Mucosa of stomach (tissue), 1 donor: Measurements from ENCODE around the gene SRGAP2.
"Not testable (repeated sequence)": the region's sequence is repeated elsewhere in the genome, so short reads cannot be mapped to it uniquely, and the experiment has no call there.

Experiments used
- H3K27me3 ChIP-seq: one replicate; pipeline ENCODE4 v1.7.0; 2013; ENCODE audit warnings: mild to moderate bottlenecking, low read length; ENCODE audit not compliant: control insufficient read depth, insufficient read depth
- H3K36me3 ChIP-seq: one replicate; pipeline ENCODE4 v1.7.0; 2013; ENCODE audit warnings: low read length; ENCODE audit not compliant: control insufficient read depth, insufficient read depth
- H3K4me1 ChIP-seq: one replicate; pipeline ENCODE4 v1.7.0; 2013; ENCODE audit warnings: mild to moderate bottlenecking, low read length; ENCODE audit not compliant: control insufficient read depth, insufficient read depth
- H3K4me3 ChIP-seq: one replicate; pipeline ENCODE4 v1.7.0; 2013; ENCODE audit warnings: low read length
- H3K9ac ChIP-seq: one replicate; pipeline ENCODE4 v1.7.0; 2013; ENCODE audit warnings: mild to moderate bottlenecking, low read length, moderate library complexity
- H3K9me3 ChIP-seq: one replicate; pipeline ENCODE4 v1.7.0; 2013; ENCODE audit warnings: mild to moderate bottlenecking, low read length, moderate library complexity; ENCODE audit not compliant: control insufficient read depth
- donor health status: Pancreatic carcinoma.

The SRGAP2 gene

DNA sequence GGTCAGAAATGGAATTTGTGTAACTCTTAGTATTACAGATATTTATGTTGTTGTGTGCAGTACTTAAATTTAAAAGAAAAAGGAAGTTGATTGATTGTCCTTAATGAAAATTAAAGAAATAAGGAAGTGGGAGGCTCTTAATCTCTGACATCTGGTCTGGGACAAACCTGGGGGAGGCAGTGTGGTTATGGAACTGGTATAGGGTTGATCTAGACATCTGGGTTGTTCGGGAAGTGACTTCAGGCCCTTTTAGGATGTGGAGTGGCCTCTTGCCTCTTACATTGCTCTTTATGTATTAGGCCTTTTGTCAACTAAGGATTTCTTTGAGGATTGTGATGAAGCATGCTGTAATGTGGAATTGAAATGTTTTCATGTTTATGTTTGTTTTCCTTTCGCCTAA lies 15.4 kb downstream of the SRGAP2 start:
- not testable (repeated sequence) for H3K4me1 ChIP-seq, H3K4me3 ChIP-seq, H3K9me3 ChIP-seq, H3K9ac ChIP-seq, H3K36me3 ChIP-seq, H3K27me3 ChIP-seq

DNA sequence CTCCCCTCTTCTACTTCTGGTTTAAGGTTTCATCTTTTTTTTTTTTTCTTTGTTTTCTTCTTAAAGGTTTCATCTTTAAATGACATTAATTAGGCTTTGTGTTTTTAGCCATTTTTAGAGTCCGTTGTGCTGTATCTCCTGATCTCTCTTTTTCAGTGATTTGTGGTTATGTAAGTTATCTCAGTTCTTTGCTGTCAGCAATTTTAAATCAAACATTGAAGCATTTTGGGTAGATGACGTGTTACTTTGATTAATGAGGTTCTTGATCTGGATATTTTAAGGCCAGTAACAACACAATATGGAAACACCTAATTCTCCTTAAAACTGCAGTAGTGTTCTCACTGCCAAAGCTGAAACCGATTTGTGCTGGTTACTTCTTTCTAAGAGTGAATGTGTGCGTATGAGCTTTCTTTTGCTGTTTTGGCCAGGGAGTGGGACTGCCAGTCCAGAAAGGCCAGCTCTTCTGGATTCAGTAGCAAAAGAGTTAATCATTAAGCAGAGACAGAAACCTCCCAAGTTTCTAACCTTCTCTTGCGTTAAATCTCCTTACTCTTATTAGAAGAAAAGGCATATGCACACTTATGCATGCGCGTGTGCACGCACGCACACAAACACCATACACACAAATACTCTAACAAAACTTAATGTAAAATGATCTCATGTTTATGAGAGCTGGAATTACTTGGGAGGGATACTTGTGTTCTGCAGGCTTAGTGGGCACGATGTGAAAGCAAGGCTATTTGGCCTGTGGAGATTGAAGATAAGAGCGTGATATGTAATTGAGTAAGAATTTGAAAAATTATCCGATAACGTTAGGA lies 16.4 kb downstream of the SRGAP2 start:
- not testable (repeated sequence) for H3K4me3 ChIP-seq

DNA sequence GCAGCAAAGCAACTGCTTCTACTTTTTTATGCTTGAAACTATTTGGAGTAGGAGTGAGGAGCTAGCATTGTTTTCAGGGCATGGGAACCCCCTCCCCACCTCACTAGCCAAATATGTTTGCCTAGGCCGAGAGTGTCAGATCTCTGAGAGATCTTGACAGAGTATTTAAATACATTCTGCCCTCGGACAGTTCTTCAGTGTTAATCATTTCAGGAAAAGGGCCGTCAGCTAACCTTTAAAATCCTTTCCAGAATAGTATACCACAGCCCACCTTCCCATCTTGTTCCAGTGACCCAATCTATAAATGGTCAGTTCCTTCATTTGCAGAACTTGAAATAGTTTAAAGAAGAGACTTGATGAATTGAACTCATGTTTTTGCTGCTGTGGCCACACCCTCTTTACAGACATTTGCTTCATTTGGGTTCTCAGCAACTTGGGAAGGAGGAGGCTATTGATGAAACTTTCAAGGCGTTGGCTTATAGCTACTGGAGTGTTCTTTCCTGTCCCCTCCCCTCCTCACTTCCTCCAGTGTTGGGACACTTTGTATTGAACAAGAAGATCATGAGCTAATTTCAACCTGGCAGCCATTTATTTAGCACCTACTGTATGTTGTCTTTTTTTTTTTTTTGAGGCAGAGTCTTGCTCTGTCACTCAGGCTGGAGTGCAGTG lies 17.1 kb downstream of the SRGAP2 start:
- not testable (repeated sequence) for H3K4me3 ChIP-seq, H3K4me1 ChIP-seq, H3K27me3 ChIP-seq, H3K36me3 ChIP-seq, H3K9me3 ChIP-seq, H3K9ac ChIP-seq

More for the DNA sequence above, 16.4 kb downstream of the SRGAP2 start:
- H3K9ac ChIP-seq, H3K27me3 ChIP-seq, H3K36me3 ChIP-seq, H3K4me1 ChIP-seq, H3K9me3 ChIP-seq: not testable (repeated sequence)

DNA sequence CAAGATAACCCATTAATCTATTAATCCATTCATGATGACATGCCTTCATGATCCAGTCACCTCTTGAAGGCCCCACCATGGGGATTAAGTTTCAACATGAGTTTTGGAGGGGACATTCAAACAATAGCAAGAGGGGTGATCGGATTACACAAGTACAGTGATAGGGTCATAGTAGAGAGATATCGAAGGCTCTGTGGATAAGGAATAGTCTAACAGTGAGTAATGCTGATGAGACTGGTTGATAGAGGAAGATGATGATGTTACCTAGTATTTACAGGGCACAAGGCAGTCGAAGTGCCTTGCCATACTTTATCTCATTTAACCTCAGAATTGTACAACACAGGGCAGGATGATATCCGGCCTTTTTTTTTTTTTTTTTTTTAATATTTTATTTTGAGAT lies 18.2 kb downstream of the SRGAP2 start:
- H3K4me1 ChIP-seq, H3K36me3 ChIP-seq, H3K4me3 ChIP-seq, H3K9me3 ChIP-seq, H3K27me3 ChIP-seq, H3K9ac ChIP-seq: not testable (repeated sequence)

DNA sequence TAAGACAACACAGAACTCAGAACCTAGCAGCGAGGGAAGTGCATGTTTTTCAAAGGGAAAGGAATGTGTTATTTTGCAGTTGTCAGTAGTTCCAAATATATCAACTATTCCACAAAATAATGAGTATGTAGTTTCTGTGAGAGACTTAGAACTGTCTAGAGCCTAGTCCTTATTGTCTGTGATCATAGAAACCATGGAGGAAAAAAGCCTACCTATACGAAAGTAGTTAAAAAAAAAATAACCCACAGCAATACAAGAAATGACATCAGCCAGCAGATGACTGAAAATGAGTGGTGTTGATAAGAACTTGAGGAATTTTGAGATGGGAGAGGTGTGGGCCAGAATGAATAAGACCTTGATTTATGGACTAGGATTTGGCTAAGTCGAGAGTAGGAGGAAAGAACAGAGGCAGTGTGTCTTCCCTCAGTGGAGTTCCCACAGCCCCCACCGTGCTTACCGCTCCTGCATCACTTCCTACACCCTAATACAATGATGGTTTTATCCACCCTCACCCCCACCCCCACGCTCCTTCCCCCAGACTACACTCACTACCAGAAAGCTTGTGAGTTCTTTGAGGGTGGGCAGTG lies 20.9 kb downstream of the SRGAP2 start:
- H3K9ac ChIP-seq, H3K9me3 ChIP-seq, H3K36me3 ChIP-seq, H3K4me3 ChIP-seq, H3K4me1 ChIP-seq, H3K27me3 ChIP-seq: not testable (repeated sequence)

DNA sequence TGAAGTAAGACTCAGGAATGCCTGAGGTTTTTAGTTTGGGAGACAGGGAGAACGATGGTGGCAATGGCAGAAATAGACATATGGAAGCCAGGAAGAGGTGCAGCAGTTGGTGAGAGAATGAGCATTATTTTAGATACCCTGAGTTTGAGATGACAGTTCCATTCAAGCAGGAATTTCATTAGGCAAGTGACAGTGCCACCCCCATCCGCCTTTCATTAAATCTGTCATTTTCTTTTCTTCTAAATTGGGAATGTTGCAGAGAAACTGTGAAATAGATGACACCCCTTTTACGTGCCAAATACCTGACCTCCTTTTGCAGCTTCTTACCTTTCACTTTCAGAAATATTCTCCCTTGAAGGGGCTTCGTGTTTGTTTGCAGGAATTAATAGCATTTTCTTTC lies 22.0 kb downstream of the SRGAP2 start:
- H3K36me3 ChIP-seq, H3K4me3 ChIP-seq, H3K9me3 ChIP-seq: not testable (repeated sequence)

DNA sequence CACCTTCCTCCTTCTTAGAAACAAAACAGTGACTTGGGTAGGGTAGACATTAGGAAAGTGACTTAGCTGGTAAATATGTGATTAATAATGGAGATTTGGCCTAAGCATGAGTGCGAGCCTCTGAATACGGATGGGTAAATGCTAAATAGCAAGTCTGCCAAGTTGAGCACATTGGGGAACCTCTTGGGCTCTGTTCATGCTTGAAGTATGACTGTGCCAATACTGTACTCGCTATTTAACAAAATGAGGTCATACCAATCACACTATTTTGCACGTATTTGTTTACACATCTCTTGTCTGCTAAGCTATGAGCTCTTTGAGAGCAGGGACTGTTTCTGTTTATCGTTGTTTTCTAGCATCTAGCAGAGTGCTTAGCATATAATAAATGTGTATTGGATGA lies 23.5 kb downstream of the SRGAP2 start:
- H3K9ac ChIP-seq, H3K4me3 ChIP-seq, H3K36me3 ChIP-seq, H3K27me3 ChIP-seq, H3K9me3 ChIP-seq, H3K4me1 ChIP-seq: not testable (repeated sequence)

More for the DNA sequence above, 22.0 kb downstream of the SRGAP2 start:
- not testable (repeated sequence) for H3K27me3 ChIP-seq, H3K4me1 ChIP-seq, H3K9ac ChIP-seq

DNA sequence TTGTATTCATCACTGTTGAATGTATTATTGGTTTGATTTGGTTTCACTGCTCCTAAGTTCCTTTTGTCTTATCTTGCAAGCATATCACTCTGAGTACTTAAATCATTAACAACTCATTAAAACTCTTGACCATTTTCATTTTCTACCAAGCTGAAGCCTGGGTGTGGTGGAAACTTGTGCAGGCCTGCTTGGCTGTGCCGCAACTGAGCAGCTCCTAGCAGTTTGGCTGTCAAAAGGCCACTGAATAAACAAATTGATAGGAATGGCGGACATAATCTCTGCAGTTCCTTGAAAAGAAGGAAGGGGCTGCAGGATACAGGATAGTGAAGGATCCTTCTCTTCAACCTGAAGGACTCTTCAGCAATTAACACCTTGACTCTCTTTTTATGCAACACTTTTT lies 25.9 kb downstream of the SRGAP2 start:
- not testable (repeated sequence) for H3K27me3 ChIP-seq, H3K9me3 ChIP-seq, H3K36me3 ChIP-seq, H3K9ac ChIP-seq, H3K4me1 ChIP-seq, H3K4me3 ChIP-seq

DNA sequence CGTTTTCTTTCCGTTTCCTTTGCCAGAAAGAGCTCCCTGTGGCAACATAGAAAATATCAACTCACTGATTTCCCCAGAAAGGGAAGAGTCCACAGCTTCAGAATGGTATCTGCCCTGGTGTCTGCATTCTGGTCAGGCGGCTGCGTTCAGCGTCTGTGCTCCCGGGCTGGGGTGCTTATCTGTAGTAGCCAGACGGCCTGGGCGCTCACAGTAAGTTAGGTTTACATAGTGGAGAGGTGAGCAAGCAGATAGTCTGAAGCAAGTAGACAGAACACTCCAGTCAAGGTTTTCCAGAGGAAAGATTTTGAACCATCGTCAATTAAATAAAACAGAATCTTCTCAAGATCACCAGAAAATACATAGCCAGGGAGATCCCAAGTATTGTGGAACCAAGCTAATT lies 28.6 kb downstream of the SRGAP2 start:
- not testable (repeated sequence) for H3K4me3 ChIP-seq, H3K36me3 ChIP-seq

DNA sequence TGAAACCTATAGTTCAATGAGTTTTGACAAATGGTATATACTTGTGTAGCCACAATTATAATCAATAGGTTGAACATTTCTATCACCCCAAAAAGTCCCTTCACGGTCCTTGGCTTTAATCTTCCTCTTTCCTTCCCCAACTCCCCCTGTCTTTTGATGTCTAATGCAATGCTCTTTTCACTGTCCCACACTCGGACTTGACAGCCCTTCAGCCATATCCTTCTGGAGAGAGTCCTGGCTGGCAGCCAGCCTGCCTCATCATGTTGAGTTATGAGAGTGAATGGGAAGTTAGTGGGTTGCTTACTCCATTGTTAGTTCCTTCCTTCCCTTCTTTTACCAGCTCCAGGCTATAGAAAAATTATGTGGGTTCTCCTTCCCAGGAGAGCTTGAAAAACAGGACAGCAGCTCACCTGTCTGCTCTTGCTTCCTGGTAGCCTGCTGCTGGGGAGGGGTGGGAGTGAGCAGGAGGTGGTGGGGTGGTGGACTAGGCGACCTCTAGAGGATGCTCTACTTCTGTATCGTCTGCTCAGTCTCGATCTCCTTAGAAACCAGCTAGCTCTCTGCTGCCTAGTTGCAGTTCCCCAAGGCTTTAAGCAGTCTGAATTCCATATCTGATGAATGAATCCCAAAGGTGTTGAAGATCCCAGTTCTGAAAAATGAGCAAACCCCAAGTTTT lies 29.8 kb downstream of the SRGAP2 start:
- H3K9ac ChIP-seq, H3K36me3 ChIP-seq, H3K4me3 ChIP-seq, H3K9me3 ChIP-seq, H3K27me3 ChIP-seq, H3K4me1 ChIP-seq: not testable (repeated sequence)

More for the DNA sequence above, 28.6 kb downstream of the SRGAP2 start:
- not testable (repeated sequence) for H3K4me1 ChIP-seq, H3K9me3 ChIP-seq, H3K9ac ChIP-seq, H3K27me3 ChIP-seq

DNA sequence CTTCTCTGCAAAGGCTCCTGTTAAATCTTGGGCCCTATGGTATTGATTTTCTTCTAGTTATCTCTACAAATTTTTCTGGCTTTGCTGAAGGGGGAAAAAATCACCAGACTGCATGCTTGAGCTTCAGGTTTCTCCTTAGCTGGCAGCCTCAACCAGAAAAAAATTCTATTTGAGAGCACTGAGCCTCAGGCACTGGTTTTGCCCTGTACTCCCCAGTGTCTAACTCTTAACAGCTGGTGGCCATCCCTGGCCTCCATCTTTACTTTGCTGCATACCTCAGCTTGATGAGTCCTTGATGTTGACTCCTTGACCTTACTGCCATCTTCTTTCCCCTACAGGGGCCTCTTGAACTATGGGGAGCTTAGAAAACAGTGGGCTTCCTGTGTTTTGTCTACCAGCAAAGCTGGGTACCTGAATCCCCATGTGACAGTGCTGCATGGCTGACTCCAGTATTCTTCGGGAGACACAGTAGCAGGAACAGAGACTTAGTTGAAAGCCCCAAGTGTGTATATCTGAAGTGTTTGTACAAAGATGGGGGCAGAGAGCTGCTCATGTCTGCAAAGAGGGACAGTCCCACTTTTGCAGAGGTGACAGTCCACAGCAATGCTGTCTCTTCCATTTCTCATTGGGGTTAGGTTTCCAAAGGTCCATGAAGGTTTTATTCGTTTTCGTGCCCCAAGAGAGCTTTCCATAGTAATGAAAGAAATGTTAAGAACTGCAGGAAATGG lies 31.0 kb downstream of the SRGAP2 start:
- not testable (repeated sequence) for H3K9me3 ChIP-seq, H3K9ac ChIP-seq, H3K4me3 ChIP-seq, H3K4me1 ChIP-seq, H3K36me3 ChIP-seq, H3K27me3 ChIP-seq

DNA sequence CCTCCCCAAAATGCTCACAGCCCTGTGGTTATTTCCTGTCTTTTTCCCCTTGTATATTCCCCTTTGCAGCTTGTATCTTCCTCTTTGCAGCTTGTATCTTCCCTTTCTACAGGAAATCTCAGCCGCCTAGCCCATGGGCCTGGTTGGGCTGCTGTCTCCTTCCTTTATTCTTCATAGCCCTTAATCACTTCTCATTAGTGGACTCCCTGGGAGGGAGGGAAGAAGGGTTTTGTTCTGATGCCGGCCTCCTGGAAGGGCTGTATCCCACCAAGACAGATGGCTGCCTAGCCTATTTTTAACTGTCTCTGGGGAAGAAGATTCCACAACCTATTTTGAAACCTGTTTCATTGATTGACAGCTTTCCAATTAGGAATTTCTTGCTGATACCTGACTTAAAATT lies 31.8 kb downstream of the SRGAP2 start:
- H3K27me3 ChIP-seq, H3K9me3 ChIP-seq, H3K4me1 ChIP-seq, H3K4me3 ChIP-seq, H3K36me3 ChIP-seq, H3K9ac ChIP-seq: not testable (repeated sequence)
